WTC11 (cell line): ENCODE measurements around the gene ADAM29. TPM values are rescaled to one million over a fixed set of nuclear protein-coding genes. Genes with fewer than 3 reads are reported as not detected.

Experiments used
- ATAC-seq: fragments of 200-7000 bp; cut with Tn5 transposase; 2 replicates; pipeline ENCODE4 v1.10.0; 2021; ENCODE audit warnings: mild to moderate bottlenecking, moderate library complexity
- CTCF ChIA-PET: fragments of 300-600 bp; sonication (Branson Sonifier 250); formaldehyde crosslinking; loops from one replicate; lab custom pipeline; 2021; ENCODE audit warnings: antibody characterized with exemption; lab: Charles Lee
- POLR2A ChIA-PET: fragments of 350-600 bp; sonication (Branson Sonifier 250); formaldehyde crosslinking; loops from one replicate; lab custom pipeline; 2021; ENCODE audit warnings: antibody characterized with exemption; lab: Charles Lee
- DNase-seq: peaks from one replicate; pipeline ENCODE4 v3.0.0; 2021; ENCODE audit warnings: low spot score
- H3K27ac Mint-ChIP-seq: 2 replicates; pipeline ENCODE4 v1.8.0; 2021; ENCODE audit warnings: mixed read lengths
- H3K27me3 Mint-ChIP-seq: 2 replicates; pipeline ENCODE4 v1.8.0; 2021; ENCODE audit warnings: low read depth, mild to moderate bottlenecking, moderate library complexity, mixed read lengths
- H3K36me3 Mint-ChIP-seq: 2 replicates; pipeline ENCODE4 v1.8.0; 2021; ENCODE audit warnings: mixed read lengths
- H3K4me1 Mint-ChIP-seq: 2 replicates; pipeline ENCODE4 v1.8.0; 2022; ENCODE audit warnings: mixed read lengths
- H3K4me3 Mint-ChIP-seq: 2 replicates; pipeline ENCODE4 v1.8.0; 2021; ENCODE audit warnings: mild to moderate bottlenecking, moderate library complexity, mixed read lengths
- H3K9me3 Mint-ChIP-seq: 2 replicates; pipeline ENCODE4 v1.8.0; 2021; ENCODE audit warnings: mixed read lengths
- ATF1 ChIP-seq: sonication (generic); formaldehyde crosslinking; IDR thresholded peaks from 2 replicates; pipeline ENCODE4 v1.8.1; 2023; ENCODE audit warnings: mild to moderate bottlenecking, moderate library complexity, missing genetic modification reagents
- ERG ChIP-seq: fragments of 250-450 bp; sonication (Bioruptor Pico); IDR thresholded peaks from 2 replicates; pipeline ENCODE4 v1.8.0; 2021; ENCODE audit warnings: mild to moderate bottlenecking
- HMGXB4 ChIP-seq: sonication (generic); formaldehyde crosslinking; IDR thresholded peaks from 2 replicates; pipeline ENCODE4 v1.8.1; 2023; ENCODE audit warnings: mild to moderate bottlenecking, moderate library complexity, missing genetic modification reagents
- KAT7 ChIP-seq: sonication (generic); formaldehyde crosslinking; IDR thresholded peaks from 2 replicates; pipeline ENCODE4 v1.8.1; 2023; ENCODE audit warnings: missing genetic modification reagents, mild to moderate bottlenecking, borderline replicate concordance
- MXD4 ChIP-seq: fragments of 250-450 bp; sonication (Bioruptor Pico); IDR thresholded peaks from 2 replicates; pipeline ENCODE4 v1.8.0; 2021; ENCODE audit warnings: mild to moderate bottlenecking, moderate library complexity, borderline replicate concordance
- MYBL2 ChIP-seq: sonication (generic); formaldehyde crosslinking; IDR thresholded peaks from 2 replicates; pipeline ENCODE4 v1.8.1; 2023; ENCODE audit warnings: mild to moderate bottlenecking, moderate library complexity, missing genetic modification reagents
- RORB ChIP-seq: fragments of 250-450 bp; sonication (Bioruptor Pico); IDR thresholded peaks from 2 replicates; pipeline ENCODE4 v1.9.0; 2021; ENCODE audit warnings: mild to moderate bottlenecking
- SMAD3 ChIP-seq: sonication (generic); formaldehyde crosslinking; IDR thresholded peaks from 2 replicates; pipeline ENCODE4 v1.8.0; 2022; ENCODE audit warnings: missing genetic modification reagents, mild to moderate bottlenecking, borderline replicate concordance
- USF1 ChIP-seq: sonication (generic); formaldehyde crosslinking; IDR thresholded peaks from 2 replicates; pipeline ENCODE4 v1.8.0; 2022; ENCODE audit warnings: mild to moderate bottlenecking, missing genetic modification reagents
- ZBTB21 ChIP-seq: sonication (generic); formaldehyde crosslinking; IDR thresholded peaks from 2 replicates; pipeline ENCODE4 v1.8.1; 2023; ENCODE audit warnings: mild to moderate bottlenecking, missing genetic modification reagents, borderline replicate concordance
- ZBTB43 ChIP-seq: sonication (generic); formaldehyde crosslinking; IDR thresholded peaks from 2 replicates; pipeline ENCODE4 v1.8.1; 2023; ENCODE audit warnings: mild to moderate bottlenecking, missing genetic modification reagents
- ZNF219 ChIP-seq: sonication (generic); formaldehyde crosslinking; IDR thresholded peaks from 2 replicates; pipeline ENCODE4 v1.8.0; 2023; ENCODE audit warnings: missing genetic modification reagents, mild to moderate bottlenecking, borderline replicate concordance
- ZNF281 ChIP-seq: sonication (generic); formaldehyde crosslinking; IDR thresholded peaks from 2 replicates; pipeline ENCODE4 v1.8.0; 2023; ENCODE audit warnings: mild to moderate bottlenecking, missing genetic modification reagents
- ZNF416 ChIP-seq: fragments of 250-450 bp; sonication (Bioruptor Pico); IDR thresholded peaks from 2 replicates; pipeline ENCODE4 v1.9.0; 2021; ENCODE audit warnings: mild to moderate bottlenecking, inconsistent platforms
- total RNA-seq: library from RNA; stranded (reverse); gene quantifications from 3 replicates; pipeline ENCODE4 v1.2.3, GENCODE V29; 2021
- TF ChIP-seq, protein P1 (sequence below): sonication (generic); formaldehyde crosslinking; IDR thresholded peaks from 2 replicates; pipeline ENCODE4 v1.8.1; 2022; ENCODE audit warnings: missing genetic modification reagents, borderline replicate concordance
- TF ChIP-seq, protein P2 (sequence below): fragments of 250-450 bp; sonication (Bioruptor Pico); IDR thresholded peaks from 2 replicates; pipeline ENCODE4 v1.9.0; 2021; ENCODE audit warnings: moderate library complexity, mild to moderate bottlenecking, inconsistent platforms, borderline replicate concordance
- TF ChIP-seq, protein P3 (sequence below): sonication (generic); formaldehyde crosslinking; IDR thresholded peaks from 2 replicates; pipeline ENCODE4 v1.8.1; 2022; ENCODE audit warnings: low read depth, mild to moderate bottlenecking, moderate library complexity, missing genetic modification reagents, borderline replicate concordance
- TF ChIP-seq, protein P4 (sequence below): sonication (generic); formaldehyde crosslinking; conservative IDR thresholded peaks from 2 replicates; pipeline ENCODE4 v1.8.1; 2023; ENCODE audit warnings: mild to moderate bottlenecking, low read depth, missing genetic modification reagents, moderate library complexity

The ADAM29 gene
- total RNA-seq, 1 experiment from 2014 or later: not detected

GRCh38 chr4:174935607-174936006 is 17.4 kb downstream of the ADAM29 start:
- CTCF ChIA-PET: no interaction called here
- no peaks in the 10 kb centered on the region for H3K4me1 Mint-ChIP-seq
- no peak overlapping the region for H3K4me3 Mint-ChIP-seq
- H3K36me3 Mint-ChIP-seq: no peaks in the 10 kb centered on the region
- no peaks in the 10 kb centered on the region for H3K27me3 Mint-ChIP-seq
- H3K9me3 Mint-ChIP-seq: peaks cover 4% of the 10 kb centered on the region; the same call in 1 of the 2 replicates
- POLR2A ChIA-PET: no interaction called here
- DNase-seq: no peak
- no peak for TF ChIP-seq ZNF416 (CRISPR knock-in tag)
- TF ChIP-seq ERG (CRISPR knock-in tag): no peak
- TF ChIP-seq ZBTB43 (CRISPR knock-in tag): no peak
- TF ChIP-seq MXD4: no peak
- no peak for TF ChIP-seq RORB (CRISPR knock-in tag)
- TF ChIP-seq ZNF281 (CRISPR knock-in tag): no peak
- TF ChIP-seq, protein P1, sequence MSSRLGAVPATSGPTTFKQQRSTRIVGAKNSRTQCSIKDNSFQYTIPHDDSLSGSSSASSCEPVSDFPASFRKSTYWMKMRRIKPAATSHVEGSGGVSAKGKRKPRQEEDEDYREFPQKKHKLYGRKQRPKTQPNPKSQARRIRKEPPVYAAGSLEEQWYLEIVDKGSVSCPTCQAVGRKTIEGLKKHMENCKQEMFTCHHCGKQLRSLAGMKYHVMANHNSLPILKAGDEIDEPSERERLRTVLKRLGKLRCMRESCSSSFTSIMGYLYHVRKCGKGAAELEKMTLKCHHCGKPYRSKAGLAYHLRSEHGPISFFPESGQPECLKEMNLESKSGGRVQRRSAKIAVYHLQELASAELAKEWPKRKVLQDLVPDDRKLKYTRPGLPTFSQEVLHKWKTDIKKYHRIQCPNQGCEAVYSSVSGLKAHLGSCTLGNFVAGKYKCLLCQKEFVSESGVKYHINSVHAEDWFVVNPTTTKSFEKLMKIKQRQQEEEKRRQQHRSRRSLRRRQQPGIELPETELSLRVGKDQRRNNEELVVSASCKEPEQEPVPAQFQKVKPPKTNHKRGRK (CRISPR knock-in tag): no peak
- no peak for TF ChIP-seq ZBTB21 (CRISPR knock-in tag)
- TF ChIP-seq MYBL2 (CRISPR knock-in tag): no peak
- no peak for TF ChIP-seq KAT7 (CRISPR knock-in tag)
- TF ChIP-seq, protein P2, sequence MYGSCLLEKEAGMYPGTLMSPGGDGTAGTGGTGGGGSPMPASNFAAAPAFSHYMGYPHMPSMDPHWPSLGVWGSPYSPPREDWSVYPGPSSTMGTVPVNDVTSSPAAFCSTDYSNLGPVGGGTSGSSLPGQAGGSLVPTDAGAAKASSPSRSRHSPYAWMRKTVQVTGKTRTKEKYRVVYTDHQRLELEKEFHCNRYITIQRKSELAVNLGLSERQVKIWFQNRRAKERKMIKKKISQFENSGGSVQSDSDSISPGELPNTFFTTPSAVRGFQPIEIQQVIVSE (CRISPR knock-in tag): no peak
- no peak for TF ChIP-seq HMGXB4 (CRISPR knock-in tag)
- H3K27ac Mint-ChIP-seq: no peak overlapping the region
- ATAC-seq: no peak

DNA sequence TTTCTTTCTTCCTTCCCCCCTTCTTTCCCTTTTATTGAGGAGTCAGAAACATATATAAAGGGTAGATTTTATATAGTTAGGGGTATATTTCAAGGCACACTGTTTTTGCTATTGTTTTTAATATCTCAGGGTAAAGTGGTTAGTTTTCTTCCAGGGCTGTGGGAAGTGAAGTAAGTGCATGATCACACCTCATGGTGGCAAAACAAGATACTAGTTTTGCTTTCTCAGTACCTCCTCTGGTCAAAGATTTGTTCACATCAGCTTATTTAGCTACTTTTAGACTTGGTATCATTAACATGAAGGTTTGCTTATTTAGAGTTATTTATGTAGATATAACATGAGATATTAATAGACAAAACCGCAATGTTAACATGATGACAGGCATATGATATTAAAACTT is 21.8 kb downstream of the ADAM29 start:
- Mint-ChIP-seq H3K4me3 (no peak overlapping the region), H3K36me3 (peaks cover 22% of the 10 kb centered on the region), H3K27me3 (no peaks in the 10 kb centered on the region), H3K4me1 (peaks cover 7% of the 10 kb centered on the region), H3K9me3 (peaks cover 39% of the 10 kb centered on the region), H3K27ac (no peak overlapping the region)
- no peak for ATAC-seq
- ChIA-PET CTCF (no interaction called here), POLR2A (no interaction called here)
- DNase-seq: no peak
- no peak for TF ChIP-seq ATF1 (CRISPR knock-in tag)
- TF ChIP-seq, protein P3, sequence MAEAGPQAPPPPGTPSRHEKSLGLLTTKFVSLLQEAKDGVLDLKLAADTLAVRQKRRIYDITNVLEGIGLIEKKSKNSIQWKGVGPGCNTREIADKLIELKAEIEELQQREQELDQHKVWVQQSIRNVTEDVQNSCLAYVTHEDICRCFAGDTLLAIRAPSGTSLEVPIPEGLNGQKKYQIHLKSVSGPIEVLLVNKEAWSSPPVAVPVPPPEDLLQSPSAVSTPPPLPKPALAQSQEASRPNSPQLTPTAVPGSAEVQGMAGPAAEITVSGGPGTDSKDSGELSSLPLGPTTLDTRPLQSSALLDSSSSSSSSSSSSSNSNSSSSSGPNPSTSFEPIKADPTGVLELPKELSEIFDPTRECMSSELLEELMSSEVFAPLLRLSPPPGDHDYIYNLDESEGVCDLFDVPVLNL (CRISPR knock-in tag): no peak
- TF ChIP-seq ZNF219 (CRISPR knock-in tag): no peak
- TF ChIP-seq MXD4: no peak
- TF ChIP-seq, protein P4, sequence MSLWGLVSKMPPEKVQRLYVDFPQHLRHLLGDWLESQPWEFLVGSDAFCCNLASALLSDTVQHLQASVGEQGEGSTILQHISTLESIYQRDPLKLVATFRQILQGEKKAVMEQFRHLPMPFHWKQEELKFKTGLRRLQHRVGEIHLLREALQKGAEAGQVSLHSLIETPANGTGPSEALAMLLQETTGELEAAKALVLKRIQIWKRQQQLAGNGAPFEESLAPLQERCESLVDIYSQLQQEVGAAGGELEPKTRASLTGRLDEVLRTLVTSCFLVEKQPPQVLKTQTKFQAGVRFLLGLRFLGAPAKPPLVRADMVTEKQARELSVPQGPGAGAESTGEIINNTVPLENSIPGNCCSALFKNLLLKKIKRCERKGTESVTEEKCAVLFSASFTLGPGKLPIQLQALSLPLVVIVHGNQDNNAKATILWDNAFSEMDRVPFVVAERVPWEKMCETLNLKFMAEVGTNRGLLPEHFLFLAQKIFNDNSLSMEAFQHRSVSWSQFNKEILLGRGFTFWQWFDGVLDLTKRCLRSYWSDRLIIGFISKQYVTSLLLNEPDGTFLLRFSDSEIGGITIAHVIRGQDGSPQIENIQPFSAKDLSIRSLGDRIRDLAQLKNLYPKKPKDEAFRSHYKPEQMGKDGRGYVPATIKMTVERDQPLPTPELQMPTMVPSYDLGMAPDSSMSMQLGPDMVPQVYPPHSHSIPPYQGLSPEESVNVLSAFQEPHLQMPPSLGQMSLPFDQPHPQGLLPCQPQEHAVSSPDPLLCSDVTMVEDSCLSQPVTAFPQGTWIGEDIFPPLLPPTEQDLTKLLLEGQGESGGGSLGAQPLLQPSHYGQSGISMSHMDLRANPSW (CRISPR knock-in tag): no peak
- TF ChIP-seq USF1 (CRISPR knock-in tag): no peak
- TF ChIP-seq SMAD3 (CRISPR knock-in tag): no peak
- TF ChIP-seq, protein P1 (CRISPR knock-in tag): no peak
